GM12875 (cell line): Measurements from ENCODE around the gene CEP57L1.

Experiments
- H3K4me3 ChIP-seq: one replicate; pipeline ENCODE4 v1.5.1; 2011; ENCODE audit warnings: low read depth, low read length, control low read depth
- CTCF ChIP-seq: IDR thresholded peaks from 2 replicates; pipeline ENCODE4 v1.5.1; 2011; ENCODE audit warnings: low read depth, mild to moderate bottlenecking, control low read depth, inconsistent platforms, low read length, moderate library complexity, borderline replicate concordance; ENCODE audit not compliant: insufficient read depth

CEP57L1 gene

GRCh38 chr6:109093732-109094415, 1.4 kb upstream of the CEP57L1 start:
- no peak for TF ChIP-seq CTCF

GRCh38 chr6:109094416-109095035, 781 bp upstream of the CEP57L1 start, which contains the start of gene SESN1:
Gene SESN1, minus strand, starts transcription at chr6:109094846. Its CDS starts 773 bp downstream, at chr6:109094073.
- H3K4me3 ChIP-seq: peak within 1 kb of the TSS; percentile 71
- TF ChIP-seq CTCF: no peak

More at GRCh38 chr6:109093732-109094415, 1.4 kb upstream of the CEP57L1 start:
- H3K4me3 ChIP-seq: peak overlapping the region; percentile 71

GRCh38 chr6:109095835-109096084, 453 bp downstream of the CEP57L1 start:
- H3K4me3 ChIP-seq: peak overlapping the region; percentile 71
- no peak for TF ChIP-seq CTCF

GRCh38 chr6:109096208-109096607, 901 bp downstream of the CEP57L1 start:
- peak overlapping the region; percentile 1 for H3K4me3 ChIP-seq
- no peak for TF ChIP-seq CTCF

GRCh38 chr6:109097661-109098060, 2.4 kb downstream of the CEP57L1 start:
- TF ChIP-seq CTCF: no peak
- no peak overlapping the region for H3K4me3 ChIP-seq

- no peak for TF ChIP-seq CTCF
- no peak overlapping the region for H3K4me3 ChIP-seq
Measured at GRCh38 chr6:109102762-109103161, 7.5 kb downstream of the CEP57L1 start.

- no peak for TF ChIP-seq CTCF
Measured at GRCh38 chr6:109103942-109104341, 8.6 kb downstream of the CEP57L1 start.

More at GRCh38 chr6:109103942-109104341, 8.6 kb downstream of the CEP57L1 start:
- H3K4me3 ChIP-seq: no peak overlapping the region
